Pancreas (tissue), 10 donors: ENCODE measurements around the gene MSI2. TPM values are rescaled to one million over a fixed set of nuclear protein-coding genes. Genes with fewer than 3 reads are reported as not detected.

ENCODE experiments used
- ATAC-seq, 4 donors: fragments of 200-7000 bp; cut with Tn5 transposase; one replicate each; pipeline versions ENCODE4 v1.8.0 to v1.9.1; 2020; ENCODE audit warnings: mild to moderate bottlenecking in 4 of 4, moderate library complexity in 4 of 4
- DNase-seq, 6 donors: peaks; one replicate each; pipeline ENCODE4 v3.0.0-alpha.2; 2020
- FAIRE-seq: peaks from 2 replicates; lab custom pipeline; 2012; peaks lifted over from hg19 to GRCh38; lab: Jason Lieb, UNC
- H3K27ac ChIP-seq, 4 donors: fragments of 200-600 bp; sonication (generic); 1 replicate in 3 of 4; 2 replicates in 1 of 4; pipeline versions ENCODE4 v1.5.0 to v1.8.0; 2020
- H3K27me3 ChIP-seq, 4 donors: fragments of 200-600 bp; one replicate each; pipeline ENCODE4 v1.8.0; 2021
- H3K36me3 ChIP-seq, 3 donors: fragments of 200-600 bp; sonication (generic) in 1 of 3; one replicate each; pipeline versions ENCODE4 v1.5.0 to v1.8.0; 2020 to 2021
- H3K4me1 ChIP-seq, 3 donors: fragments of 200-600 bp; one replicate each; pipeline ENCODE4 v1.8.0; 2021
- H3K4me3 ChIP-seq, 4 donors: fragments of 200-600 bp; sonication (generic) in 2 of 4; one replicate each; pipeline versions ENCODE4 v1.5.0 to v1.8.0; 2020 to 2021
- H3K9me3 ChIP-seq, 4 donors: fragments of 200-600 bp; one replicate each; pipeline ENCODE4 v1.8.0; 2021
- WGBS, 2 donors: extraction: QIAGEN DNeasy Blood & Tissue Kit; methylation state at CpG; one replicate each; pipeline ENCODE4 v1.1.7; 2013; 5-methylcytosine and 5-hydroxymethylcytosine counted together
- intact Hi-C, 3 donors: fragments of 100-400 bp; cut with DNase I; formaldehyde crosslinking; loops; one replicate each; pipeline versions ENCODE4 v1.11.1 to v1.14.2; 2022
- polyA plus RNA-seq, 2 donors: library from polyadenylated mRNA; stranded (reverse); fragments of 200-250 nt; gene quantifications; one replicate each; pipeline ENCODE4 v1.2.3, GENCODE V29; 2013
- total RNA-seq, 6 donors: library from RNA; stranded (reverse); fragmentation: NEBNext Ultra II Directional in 4 of 6; extraction: Animal tissue kit (Norgen Biotek cat#: 25700) in 4 of 6; gene quantifications; one replicate each; pipeline versions ENCODE4 v1.2.1 to v1.2.4, GENCODE V29; 2021 to 2023
- TF ChIP-seq, protein P1 (sequence below), 4 donors: fragments of 200-600 bp; sonication (generic) in 3 of 4; IDR thresholded peaks; one replicate each; pipeline versions ENCODE4 v1.5.0 to v1.8.0; 2021; ENCODE audit warnings: antibody characterized with exemption in 4 of 4
- donor health status: healthy with polysubstance abuse.
- donor health status: DM: no; HTN: no; CAD: no; lungs with moderate emphysema.
- donor health status: DM: no; HTN: no; CAD: no.
- donor health status: control.
- donor health status: control.
- donor health status: Bipolar disorder and iron deficiency.
- donor health status: DM: yes; HTN: yes; CAD: no.
- donor health status: DM: no; HTN: no; CAD: no.
- donor health status: DM: no; HTN: no; CAD: no.
- donor health status: DM: yes; HTN: yes; CAD: no.

MSI2 gene
- total and polyA plus RNA-seq, 8 donors: 10.4 to 48.9 (median 30.1) TPM

DNA sequence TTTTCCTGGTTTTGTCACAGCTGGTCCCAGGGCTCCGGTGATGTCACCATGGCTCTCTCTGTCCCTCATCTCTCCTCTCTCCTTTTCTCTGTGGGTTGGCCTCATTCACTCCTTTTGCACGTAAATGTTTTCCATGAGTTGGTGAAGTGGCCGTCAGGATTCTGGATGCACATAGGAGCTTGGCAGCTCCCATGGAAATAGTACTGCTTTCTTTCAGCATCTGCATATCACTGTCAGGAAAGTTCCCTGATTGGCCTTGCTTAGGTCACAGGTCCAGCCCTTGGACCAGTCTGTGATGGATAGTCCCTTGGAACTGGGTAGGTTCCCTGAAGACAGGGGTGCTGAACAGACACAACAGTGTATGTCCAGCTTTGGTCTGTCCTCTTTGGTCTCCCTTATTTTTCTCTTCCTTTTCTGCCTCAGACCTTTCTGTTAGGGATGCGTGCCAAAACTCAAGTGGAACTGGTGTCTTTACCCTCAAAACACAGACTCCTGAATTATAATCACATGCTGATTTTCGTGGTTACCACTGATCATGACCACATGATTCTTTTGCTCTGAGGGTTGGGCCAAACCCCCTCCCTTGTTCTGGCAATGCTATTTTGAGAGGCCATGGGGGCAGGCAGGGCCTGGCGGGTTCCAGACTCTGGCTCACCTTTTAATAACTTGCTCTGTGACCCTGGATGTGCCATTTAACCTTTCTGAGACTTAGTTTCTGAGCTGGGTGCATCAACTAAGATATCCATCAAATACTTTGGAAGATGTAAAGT, 99.0 kb downstream of the MSI2 start:
- 92 to 93% methylated on average over 6 of the region's 6 CpGs for WGBS, 2 donors
- H3K4me3 ChIP-seq: no peak overlapping the region
- no peaks in the 10 kb centered on the region for H3K27me3 ChIP-seq
- H3K9me3 ChIP-seq: no peaks in the 10 kb centered on the region
- H3K27ac ChIP-seq: no peak overlapping the region
- no peak for DNase-seq
- peaks cover 11 to 14% (median 13%) of the 10 kb centered on the region in 3 donors for H3K4me1 ChIP-seq
- no peak for ATAC-seq
- no peak for FAIRE-seq
- intact Hi-C loops: no loop called here
- H3K36me3 ChIP-seq: no peaks in the 10 kb centered on the region
- TF ChIP-seq, protein P1, sequence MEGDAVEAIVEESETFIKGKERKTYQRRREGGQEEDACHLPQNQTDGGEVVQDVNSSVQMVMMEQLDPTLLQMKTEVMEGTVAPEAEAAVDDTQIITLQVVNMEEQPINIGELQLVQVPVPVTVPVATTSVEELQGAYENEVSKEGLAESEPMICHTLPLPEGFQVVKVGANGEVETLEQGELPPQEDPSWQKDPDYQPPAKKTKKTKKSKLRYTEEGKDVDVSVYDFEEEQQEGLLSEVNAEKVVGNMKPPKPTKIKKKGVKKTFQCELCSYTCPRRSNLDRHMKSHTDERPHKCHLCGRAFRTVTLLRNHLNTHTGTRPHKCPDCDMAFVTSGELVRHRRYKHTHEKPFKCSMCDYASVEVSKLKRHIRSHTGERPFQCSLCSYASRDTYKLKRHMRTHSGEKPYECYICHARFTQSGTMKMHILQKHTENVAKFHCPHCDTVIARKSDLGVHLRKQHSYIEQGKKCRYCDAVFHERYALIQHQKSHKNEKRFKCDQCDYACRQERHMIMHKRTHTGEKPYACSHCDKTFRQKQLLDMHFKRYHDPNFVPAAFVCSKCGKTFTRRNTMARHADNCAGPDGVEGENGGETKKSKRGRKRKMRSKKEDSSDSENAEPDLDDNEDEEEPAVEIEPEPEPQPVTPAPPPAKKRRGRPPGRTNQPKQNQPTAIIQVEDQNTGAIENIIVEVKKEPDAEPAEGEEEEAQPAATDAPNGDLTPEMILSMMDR (IDR thresholded peaks at IDR 0.05): no peak

DNA sequence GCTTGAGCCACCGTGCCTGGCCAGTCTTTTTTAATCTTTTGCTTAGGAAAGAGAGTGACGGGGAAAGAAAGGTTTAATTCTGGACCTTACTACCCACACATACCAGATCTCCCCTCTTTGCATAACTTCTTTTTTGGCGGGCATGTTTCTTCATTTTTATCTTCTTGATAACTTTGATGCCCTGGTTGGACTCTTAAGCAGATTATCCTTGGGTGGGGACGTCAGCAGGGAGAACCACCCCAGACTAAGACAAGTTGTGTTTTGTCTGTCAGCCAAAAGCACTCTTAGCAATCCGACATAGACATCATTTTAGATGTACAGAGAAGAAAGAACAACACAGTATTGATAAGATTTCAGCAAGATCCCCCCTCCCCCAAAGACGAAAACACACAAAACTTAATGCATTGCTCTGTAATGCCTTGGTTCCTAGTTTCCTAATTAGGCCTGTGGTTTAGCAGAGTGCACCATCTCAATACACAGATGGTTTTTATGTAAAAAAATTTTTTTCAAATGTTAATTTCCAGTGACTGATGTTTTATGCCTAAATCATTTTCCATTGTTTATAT, 99.9 kb downstream of the MSI2 start:
- H3K27ac ChIP-seq: peak overlapping the region in 3 of 4 donors; percentile 76 to 84 (median 81)
- no peaks in the 10 kb centered on the region for H3K27me3 ChIP-seq
- DNase-seq (no peak), ATAC-seq (no peak), FAIRE-seq (no peak)
- H3K9me3 ChIP-seq: no peaks in the 10 kb centered on the region
- H3K4me1 ChIP-seq: peaks cover 11 to 14% (median 13%) of the 10 kb centered on the region in 3 donors
- TF ChIP-seq, protein P1 (IDR thresholded peaks at IDR 0.05): no peak
- intact Hi-C loops: no loop called here
- no peaks in the 10 kb centered on the region for H3K36me3 ChIP-seq
- no peak overlapping the region for H3K4me3 ChIP-seq
- 49 to 59% methylated on average over 6 of the region's 6 CpGs for WGBS, 2 donors

DNA sequence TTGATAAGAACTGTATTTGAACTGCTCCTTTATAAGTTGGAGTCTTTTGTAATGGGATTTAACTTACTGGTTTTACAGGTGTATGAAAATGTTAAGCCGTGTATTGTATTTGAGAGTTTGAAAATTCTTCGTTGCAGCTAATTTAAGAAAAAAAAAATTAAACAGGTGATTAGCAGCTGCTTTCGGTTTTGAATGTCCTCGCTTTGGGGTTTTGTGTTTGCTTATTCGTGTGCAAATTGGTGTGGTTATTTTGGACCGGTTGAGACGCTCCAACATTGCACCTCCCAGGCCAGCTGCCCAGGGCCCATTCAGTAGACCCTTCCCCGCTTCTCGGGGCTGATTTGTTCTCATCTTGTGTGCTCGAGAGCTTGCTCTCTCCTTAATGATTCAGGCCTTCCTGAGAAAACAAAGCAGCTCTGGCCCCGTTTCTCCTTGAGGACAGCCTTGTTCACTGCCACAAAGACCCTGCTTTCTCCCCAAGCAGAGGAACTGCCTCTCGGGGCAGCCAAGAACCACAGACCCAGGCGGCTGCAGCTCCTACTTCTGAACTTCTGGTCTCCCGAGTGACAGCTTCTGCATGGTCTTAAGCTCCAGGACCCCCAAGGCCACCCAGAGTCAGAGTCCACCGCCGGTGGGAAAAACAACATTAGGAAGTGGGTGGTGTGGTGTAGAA, 100.5 kb downstream of the MSI2 start:
- H3K27ac ChIP-seq: peak overlapping the region; percentile 49 to 84 (median 78)
- no peak for FAIRE-seq
- ATAC-seq: peak; percentile 16 to 48 (median 38)
- peak in 1 of 6 donors; percentile 36 for DNase-seq
- H3K4me1 ChIP-seq: peaks cover 11 to 14% (median 13%) of the 10 kb centered on the region in 3 donors
- WGBS, 2 donors: 15 to 35% methylated on average over 16 of the region's 16 CpGs
- no peaks in the 10 kb centered on the region for H3K27me3 ChIP-seq
- H3K36me3 ChIP-seq: no peaks in the 10 kb centered on the region
- TF ChIP-seq, protein P1 (IDR thresholded peaks at IDR 0.05): no peak
- intact Hi-C loops: no loop called here
- no peaks in the 10 kb centered on the region for H3K9me3 ChIP-seq
- H3K4me3 ChIP-seq: peak overlapping the region in 2 of 4 donors; percentile 10 to 22

- DNase-seq (peak; percentile 81 to 93 (median 86)), ATAC-seq (peak; percentile 97 to 99 (median 98)), FAIRE-seq (no peak)
- TF ChIP-seq, protein P1 (IDR thresholded peaks at IDR 0.05): no peak
- no peaks in the 10 kb centered on the region for H3K27me3 ChIP-seq
- H3K9me3 ChIP-seq: no peaks in the 10 kb centered on the region
- H3K27ac ChIP-seq: peak overlapping the region; percentile 49 to 84 (median 78)
- WGBS, 2 donors: 7 to 32% methylated on average over 11 of the region's 11 CpGs
- H3K4me1 ChIP-seq: peaks cover 11 to 14% (median 13%) of the 10 kb centered on the region in 3 donors
- peak overlapping the region in 2 of 4 donors; percentile 10 to 22 for H3K4me3 ChIP-seq
- no peaks in the 10 kb centered on the region for H3K36me3 ChIP-seq
- intact Hi-C loops: no loop called here
Observed at GRCh38 chr17:57357392-57357784, 101.1 kb downstream of the MSI2 start.
